ENCODE data around the gene P4HTM.

P4HTM gene

DNA sequence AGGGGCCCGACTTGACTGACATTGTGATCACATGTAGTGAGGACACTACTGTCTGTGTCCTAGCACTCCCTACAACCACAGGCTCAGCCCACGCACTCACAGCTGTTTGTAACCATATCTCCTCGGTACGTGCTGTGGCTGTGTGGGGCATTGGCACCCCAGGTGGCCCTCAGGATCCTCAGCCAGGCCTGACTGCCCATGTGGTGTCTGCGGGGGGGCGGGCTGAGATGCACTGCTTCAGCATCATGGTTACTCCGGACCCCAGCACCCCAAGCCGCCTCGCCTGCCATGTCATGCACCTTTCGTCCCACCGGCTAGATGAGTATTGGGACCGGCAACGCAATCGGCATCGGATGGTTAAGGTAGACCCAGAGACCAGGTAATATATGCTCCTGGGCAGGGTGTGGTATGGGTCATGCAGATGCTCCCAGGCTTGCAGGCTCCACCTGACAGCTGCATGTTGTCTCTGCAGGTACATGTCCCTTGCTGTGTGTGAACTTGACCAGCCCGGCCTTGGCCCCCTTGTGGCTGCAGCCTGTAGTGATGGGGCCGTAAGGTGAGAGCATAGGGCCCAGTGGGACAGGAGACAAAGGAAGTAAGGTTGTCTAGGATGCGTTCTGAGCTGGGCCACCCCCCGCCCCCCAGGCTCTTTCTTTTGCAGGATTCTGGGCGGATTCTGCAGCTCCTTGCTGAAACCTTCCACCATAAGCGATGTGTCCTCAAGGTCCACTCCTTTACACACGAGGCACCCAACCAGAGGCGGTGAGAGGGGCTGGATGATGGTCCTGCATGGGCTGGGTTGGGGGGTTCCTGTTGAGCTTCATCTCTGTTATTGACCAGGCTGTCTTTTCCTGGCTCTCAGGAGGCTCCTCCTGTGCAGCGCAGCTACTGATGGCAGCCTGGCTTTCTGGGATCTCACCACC, 24.0 kb downstream of the P4HTM start:
- H3K4me1 ChIP-seq (ENCODE audit: control insufficient read depth, insufficient read depth, low read length), result no peaks in the 10 kb centered on the region
- H3K36me3 ChIP-seq (ENCODE audit: control insufficient read depth in 2 of 2, insufficient read depth in 1 of 2, low read length in 2 of 2), result peaks cover 3 to 63% of the 10 kb centered on the region in 2 experiments; a peak in 2 of 3 replicates
- no peak overlapping the region for H3K4me3 ChIP-seq (ENCODE audit: low read depth, low read length)
- no peak overlapping the region; the same call in 1 of the 2 replicates for H3K27ac ChIP-seq (ENCODE audit: extremely low read depth, low read depth, low read length)
- H3K9me3 ChIP-seq (ENCODE audit: control insufficient read depth, insufficient read depth, low read depth, low read length), result no peaks in the 10 kb centered on the region
- peak; percentile 30; the same call in 1 of the 2 replicates for TF ChIP-seq ZIC2 (tag by site-specific recombination; IDR thresholded peaks at IDR 0.05)
- TF ChIP-seq GLIS2 (tag by site-specific recombination; IDR thresholded peaks at IDR 0.05), result peak; percentile 26; the same call in 1 of the 2 replicates
- peak; percentile 71 for TF ChIP-seq GLIS1 (tag by site-specific recombination; IDR thresholded peaks at IDR 0.05)
- no peak for TF ChIP-seq SP2 (tag by site-specific recombination; IDR thresholded peaks at IDR 0.05)
- CTCF ChIA-PET, result interaction anchor here (0.5 to 2.6 kb wide), 7 partner anchors 8 to 42 kb away, joined by 3 to 12 read pairs (median 3); partner anchors contain the start of genes NDUFAF3 and P4HTM
- POLR2A ChIA-PET, result interaction anchor here (1.2 to 1.6 kb wide), 2 partner anchors 17 to 27 kb away, joined by 3 to 10 read pairs; no protein-coding TSS in a partner anchor

- H3K36me3 ChIP-seq (ENCODE audit: control insufficient read depth in 2 of 2, insufficient read depth in 1 of 2, low read length in 2 of 2), result peaks cover 3 to 60% of the 10 kb centered on the region in 2 experiments; a peak in 2 of 3 replicates
- no peaks in the 10 kb centered on the region for H3K4me1 ChIP-seq (ENCODE audit: control insufficient read depth, insufficient read depth, low read length)
- no peak for TF ChIP-seq ZNF2 (tag by site-specific recombination; IDR thresholded peaks at IDR 0.05)
- TF ChIP-seq ZNF768 (tag by site-specific recombination; IDR thresholded peaks at IDR 0.05), result no peak
- TF ChIP-seq GLI4 (tag by site-specific recombination; IDR thresholded peaks at IDR 0.05), result no peak
- CTCF ChIA-PET, result interaction anchor here (0.5 to 1.2 kb wide), 2 partner anchors 24 to 58 kb away, joined by 3 read pairs; no protein-coding TSS in a partner anchor
- POLR2A ChIA-PET, result interaction anchor here (0.6 to 10.4 kb wide), 2 partner anchors 8 to 67 kb away, joined by 5 to 141 read pairs; partner anchors contain the start of gene WDR6
- no peaks in the 10 kb centered on the region for H3K9me3 ChIP-seq (ENCODE audit: control insufficient read depth, insufficient read depth, low read depth, low read length)
- H3K4me3 ChIP-seq (ENCODE audit: low read depth, low read length), result no peak overlapping the region
- no peak overlapping the region for H3K27ac ChIP-seq (ENCODE audit: extremely low read depth, low read depth, low read length)
Measured at GRCh38 chr3:49015072-49015471, 25.0 kb downstream of the P4HTM start.

GRCh38 chr3:49015765-49016164, 25.7 kb downstream of the P4HTM start:
- peaks cover 3 to 60% of the 10 kb centered on the region in 2 experiments; a peak in 2 of 3 replicates for H3K36me3 ChIP-seq (ENCODE audit: control insufficient read depth in 2 of 2, insufficient read depth in 1 of 2, low read length in 2 of 2)
- POLR2A ChIA-PET, result interaction anchor here (1.0 to 10.4 kb wide), 2 partner anchors 8 to 10 kb away, joined by 3 to 141 read pairs; partner anchors contain the start of gene WDR6

GRCh38 chr3:49016414-49017228, 26.6 kb downstream of the P4HTM start:
- H3K4me3 ChIP-seq (ENCODE audit: low read depth, low read length), result no peak overlapping the region
- CTCF ChIA-PET, result interaction anchor here (0.9 to 1.5 kb wide), 2 partner anchors 8 to 29 kb away, joined by 3 to 8 read pairs; no protein-coding TSS in a partner anchor
- POLR2A ChIA-PET, result interaction anchor here (1.0 to 10.4 kb wide), 6 partner anchors 9 to 299 kb away, joined by 3 to 141 read pairs (median 6); partner anchors contain the start of genes IMPDH2, IP6K2, QRICH1 and WDR6
- H3K27ac ChIP-seq (ENCODE audit: extremely low read depth, low read depth, low read length), result no peak overlapping the region
- TF ChIP-seq ZBTB20 (tag by site-specific recombination; IDR thresholded peaks at IDR 0.05) (peak; percentile 31; the same call in 1 of the 2 replicates), KLF8 (tag by site-specific recombination; IDR thresholded peaks at IDR 0.05) (no peak)
- no peaks in the 10 kb centered on the region for H3K4me1 ChIP-seq (ENCODE audit: control insufficient read depth, insufficient read depth, low read length)
- no peaks in the 10 kb centered on the region for H3K9me3 ChIP-seq (ENCODE audit: control insufficient read depth, insufficient read depth, low read depth, low read length)
- H3K36me3 ChIP-seq (ENCODE audit: control insufficient read depth in 2 of 2, insufficient read depth in 1 of 2, low read length in 2 of 2), result peaks cover 0 to 54% of the 10 kb centered on the region in 2 experiments; a peak in 1 of 3 replicates

More at GRCh38 chr3:49015765-49016164, 25.7 kb downstream of the P4HTM start:
- Histone ChIP-seq H3K4me3 (ENCODE audit: low read depth, low read length) (no peak overlapping the region), H3K4me1 (ENCODE audit: control insufficient read depth, insufficient read depth, low read length) (no peaks in the 10 kb centered on the region), H3K9me3 (ENCODE audit: control insufficient read depth, insufficient read depth, low read depth, low read length) (no peaks in the 10 kb centered on the region), H3K27ac (ENCODE audit: extremely low read depth, low read depth, low read length) (no peak overlapping the region)
- TF ChIP-seq ZNF664 (tag by site-specific recombination; IDR thresholded peaks at IDR 0.05) (no peak), ZNF211 (tag by site-specific recombination; IDR thresholded peaks at IDR 0.05; ENCODE audit: low read depth) (no peak), YY1 (tag by site-specific recombination; IDR thresholded peaks at IDR 0.05) (no peak), ZNF830 (tag by site-specific recombination; IDR thresholded peaks at IDR 0.05; ENCODE audit: low read depth) (no peak), MYNN (tag by site-specific recombination; IDR thresholded peaks at IDR 0.05; ENCODE audit: borderline replicate concordance) (no peak), ZNF121 (tag by site-specific recombination; IDR thresholded peaks at IDR 0.05) (no peak), ZNF157 (tag by site-specific recombination; IDR thresholded peaks at IDR 0.05) (no peak), ZNF19 (tag by site-specific recombination; IDR thresholded peaks at IDR 0.05; ENCODE audit: low read depth) (no peak), GLIS1 (tag by site-specific recombination; IDR thresholded peaks at IDR 0.05) (no peak)
- CTCF ChIA-PET, result interaction anchor here (0.5 to 0.6 kb wide), 3 partner anchors 57 to 279 kb away, joined by 3 to 4 read pairs (median 3); no protein-coding TSS in a partner anchor

Measured in HEK293 (cell line).